CD4-positive, alpha-beta memory T cell (primary cell): ENCODE results near the gene TMEM135. TPM values are rescaled to one million over a fixed set of nuclear protein-coding genes. Genes with fewer than 3 reads are reported as not detected.
A peak's percentile ranks its signal among the peaks of the same experiment; 100 is the strongest.

ENCODE experiments used
- CTCF ChIA-PET: fragments of 350-600 bp; sonication (Branson Sonifier 250); formaldehyde crosslinking; loops from one replicate; lab custom pipeline; 2021; ENCODE audit warnings: inconsistent platforms; ENCODE audit not compliant: partially characterized antibody; lab: Charles Lee
- POLR2A ChIA-PET: fragments of 350-600 bp; sonication (Branson Sonifier 250); formaldehyde crosslinking; loops from one replicate; lab custom pipeline; 2021; ENCODE audit not compliant: partially characterized antibody; lab: Charles Lee
- DNase-seq, 5 donors: peaks; one replicate each; pipeline versions ENCODE4 v3.0.0 to v3.0.0-alpha.2; 2020 to 2022; ENCODE audit warnings: mixed read lengths in 1 of 5
- H3K27ac ChIP-seq: one replicate; pipeline ENCODE4 v1.7.0; 2013; ENCODE audit warnings: low read depth, low read length
- H3K27me3 ChIP-seq: 2 replicates; pipeline ENCODE4 v1.7.0; 2013; ENCODE audit warnings: mild to moderate bottlenecking, low read length, moderate library complexity; ENCODE audit not compliant: insufficient read depth
- H3K36me3 ChIP-seq: 2 replicates; pipeline ENCODE4 v1.7.0; 2013; ENCODE audit warnings: mild to moderate bottlenecking, low read length, moderate library complexity; ENCODE audit not compliant: insufficient read depth
- H3K4me1 ChIP-seq: 2 replicates; pipeline ENCODE4 v1.7.0; 2013; ENCODE audit warnings: mild to moderate bottlenecking, low read length, moderate library complexity; ENCODE audit not compliant: insufficient read depth
- H3K4me3 ChIP-seq, 2 donors: one replicate each; pipeline ENCODE4 v1.7.0; 2013; ENCODE audit warnings: low read length in 2 of 2, mild to moderate bottlenecking in 1 of 2
- H3K9me3 ChIP-seq, 2 donors: one replicate each; pipeline ENCODE4 v1.7.0; 2013; ENCODE audit warnings: low read length in 2 of 2, control low read depth in 1 of 2; ENCODE audit not compliant: control insufficient read depth in 1 of 2
- H3K27ac Mint-ChIP-seq, 7 donors: one replicate each; pipeline ENCODE4 v1.8.0; 2020 to 2021; ENCODE audit warnings: mixed read lengths in 7 of 7, mild to moderate bottlenecking in 6 of 7, inconsistent platforms in 3 of 7, moderate library complexity in 3 of 7
- H3K27me3 Mint-ChIP-seq, 2 donors: one replicate each; pipeline ENCODE4 v1.8.0; 2020 to 2021; ENCODE audit warnings: mixed read lengths in 2 of 2
- H3K36me3 Mint-ChIP-seq, 2 donors: one replicate each; pipeline ENCODE4 v1.8.0; 2020 to 2021; ENCODE audit warnings: mixed read lengths in 2 of 2, inconsistent platforms in 1 of 2, mild to moderate bottlenecking in 1 of 2
- H3K4me1 Mint-ChIP-seq, 4 donors: one replicate each; pipeline ENCODE4 v1.8.0; 2020 to 2021; ENCODE audit warnings: mixed read lengths in 4 of 4, mild to moderate bottlenecking in 1 of 4
- H3K4me3 Mint-ChIP-seq, 8 donors: one replicate each; pipeline ENCODE4 v1.8.0; 2020 to 2021; ENCODE audit warnings: mixed read lengths in 8 of 8, mild to moderate bottlenecking in 7 of 8, moderate library complexity in 6 of 8, inconsistent platforms in 3 of 8
- H3K9me3 Mint-ChIP-seq, 8 donors: one replicate each; pipeline ENCODE4 v1.8.0; 2020 to 2021; ENCODE audit warnings: mixed read lengths in 8 of 8, mild to moderate bottlenecking in 5 of 8, inconsistent platforms in 3 of 8, moderate library complexity in 1 of 8
- intact Hi-C: fragments of 100-400 bp; cut with micrococcal nuclease; formaldehyde crosslinking; loops from one replicate; pipeline ENCODE4 v1.15.1; 2023
- polyA plus RNA-seq, 2 donors: library from polyadenylated mRNA; unstranded; fragments of 300-500 nt; fragmentation: Illumina TruSeq; gene quantifications; one replicate each; pipeline ENCODE4 v1.2.3, GENCODE V29; 2021
- total RNA-seq, 2 experiments: library from RNA; stranded (reverse); gene quantifications; one replicate each; pipeline ENCODE4 v1.2.3, GENCODE V29; 2021

The TMEM135 gene
- total and polyA plus RNA-seq, 4 experiments from 2014 or later = 6.6 to 12.4 (median 10.2) TPM

GRCh38 chr11:87331273-87331672 lies 293.5 kb downstream of the TMEM135 start:
- H3K9me3 ChIP-seq = no peaks in the 10 kb centered on the region
- intact Hi-C loops = no loop called here
- no peak overlapping the region for H3K27ac ChIP-seq
- peak overlapping the region in 1 of 7 donors; percentile 9 for H3K27ac Mint-ChIP-seq
- no peaks in the 10 kb centered on the region for H3K4me1 ChIP-seq
- peaks cover 14 to 26% of the 10 kb centered on the region in 2 donors for H3K36me3 Mint-ChIP-seq
- ChIA-PET POLR2A (no interaction called here), CTCF (interaction anchor here (1.3 kb wide), 1 partner anchor 22 kb away, joined by 3 read pairs; no protein-coding TSS in a partner anchor)
- peaks cover 0 to 17% (median 5%) of the 10 kb centered on the region in 8 donors for H3K9me3 Mint-ChIP-seq
- H3K4me3 Mint-ChIP-seq = no peak overlapping the region
- no peaks in the 10 kb centered on the region for H3K36me3 ChIP-seq
- no peaks in the 10 kb centered on the region for H3K27me3 ChIP-seq
- H3K27me3 Mint-ChIP-seq = no peaks in the 10 kb centered on the region
- H3K4me3 ChIP-seq = no peak overlapping the region
- DNase-seq = no peak
- peaks cover 0 to 1% (median 0%) of the 10 kb centered on the region in 4 donors for H3K4me1 Mint-ChIP-seq

- Mint-ChIP-seq H3K36me3 (no peaks in the 10 kb centered on the region), H3K9me3 (peaks cover 0 to 45% (median 23%) of the 10 kb centered on the region in 8 donors), H3K27me3 (no peaks in the 10 kb centered on the region), H3K4me1 (peaks cover 0 to 1% (median 0%) of the 10 kb centered on the region in 4 donors), H3K4me3 (no peak overlapping the region), H3K27ac (no peak overlapping the region)
- H3K27ac ChIP-seq = no peak overlapping the region
- POLR2A ChIA-PET = no interaction called here
- DNase-seq = no peak
- intact Hi-C loops = no loop called here
- CTCF ChIA-PET = interaction anchor here (1.0 to 2.3 kb wide), 2 partner anchors 9 to 14 kb away, joined by 3 to 6 read pairs; no protein-coding TSS in a partner anchor
- H3K4me1 ChIP-seq = no peaks in the 10 kb centered on the region
- no peaks in the 10 kb centered on the region for H3K27me3 ChIP-seq
- H3K4me3 ChIP-seq = no peak overlapping the region
- peaks cover 0 to 6% of the 10 kb centered on the region in 2 donors for H3K9me3 ChIP-seq
- H3K36me3 ChIP-seq = no peaks in the 10 kb centered on the region
These were observed 300.4 kb downstream of the TMEM135 start for GRCh38 chr11:87338046-87338639.

DNA sequence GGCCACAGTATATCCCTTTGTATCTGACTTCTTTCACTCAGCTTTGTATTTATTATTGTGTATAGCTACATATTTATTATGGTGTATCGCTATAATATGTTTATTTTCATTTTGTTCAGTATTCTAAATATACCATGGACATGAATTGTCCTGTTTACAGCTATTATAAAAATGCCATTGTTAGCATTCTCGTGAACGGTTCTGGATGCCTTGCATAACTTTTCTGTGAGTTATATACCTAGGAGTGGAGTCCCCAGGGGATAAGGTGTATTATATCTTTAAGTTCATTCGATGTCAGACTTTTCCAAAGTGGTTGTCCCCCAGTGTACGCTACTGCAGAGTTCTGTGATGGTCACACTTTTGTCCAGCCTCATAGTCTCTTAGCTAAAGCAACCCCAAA lies 301.7 kb downstream of the TMEM135 start:
- Mint-ChIP-seq H3K27ac (no peak overlapping the region), H3K27me3 (no peaks in the 10 kb centered on the region), H3K36me3 (no peaks in the 10 kb centered on the region), H3K9me3 (peaks cover 0 to 43% (median 23%) of the 10 kb centered on the region in 8 donors), H3K4me1 (no peaks in the 10 kb centered on the region), H3K4me3 (no peak overlapping the region)
- ChIA-PET CTCF (interaction anchor here (0.7 to 2.3 kb wide), 3 partner anchors 11 to 14 kb away, joined by 3 to 6 read pairs (median 3); no protein-coding TSS in a partner anchor), POLR2A (no interaction called here)
- no peak for DNase-seq
- Histone ChIP-seq H3K27me3 (no peaks in the 10 kb centered on the region), H3K4me3 (no peak overlapping the region), H3K9me3 (peaks cover 0 to 6% of the 10 kb centered on the region in 2 donors), H3K27ac (no peak overlapping the region), H3K4me1 (no peaks in the 10 kb centered on the region), H3K36me3 (no peaks in the 10 kb centered on the region)
- intact Hi-C loops = no loop called here

- Histone ChIP-seq H3K4me1 (no peaks in the 10 kb centered on the region), H3K36me3 (no peaks in the 10 kb centered on the region), H3K9me3 (no peaks in the 10 kb centered on the region), H3K27me3 (no peaks in the 10 kb centered on the region), H3K27ac (no peak overlapping the region), H3K4me3 (no peak overlapping the region)
- no peak for DNase-seq
- Mint-ChIP-seq H3K4me1 (peaks cover under 1 to 2% (median 1%) of the 10 kb centered on the region in 4 donors), H3K36me3 (no peaks in the 10 kb centered on the region), H3K9me3 (no peaks in the 10 kb centered on the region), H3K27me3 (peaks cover 3% of the 10 kb centered on the region in 2 donors), H3K27ac (no peak overlapping the region), H3K4me3 (no peak overlapping the region)
- intact Hi-C loops = no loop called here
- ChIA-PET CTCF (no interaction called here), POLR2A (no interaction called here)
These were observed 309.7 kb downstream of the TMEM135 start for GRCh38 chr11:87347441-87347840.

DNA sequence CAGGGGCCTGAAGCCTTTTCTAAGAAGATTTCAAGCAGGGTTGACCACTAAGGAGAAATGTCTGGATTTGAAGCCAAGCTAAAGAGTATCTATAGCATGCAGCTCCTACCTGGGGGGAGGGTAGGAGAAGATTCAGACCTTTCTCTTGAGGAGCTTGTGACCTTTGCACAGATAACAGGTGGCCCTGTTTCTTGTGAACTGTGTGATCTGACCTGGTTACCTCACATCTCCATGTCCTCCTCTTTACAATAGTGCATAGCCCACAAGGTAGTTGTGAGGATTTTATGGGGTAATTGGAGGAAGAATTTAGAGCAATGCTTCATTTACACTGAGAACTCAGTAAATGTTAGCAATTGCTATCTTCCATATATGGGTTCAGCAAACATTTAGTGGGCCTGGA lies 310.1 kb downstream of the TMEM135 start:
- H3K4me1 Mint-ChIP-seq = peaks cover 4 to 6% (median 5%) of the 10 kb centered on the region in 4 donors
- H3K27me3 ChIP-seq = no peaks in the 10 kb centered on the region
- no peak overlapping the region for H3K4me3 ChIP-seq
- no peaks in the 10 kb centered on the region for H3K36me3 Mint-ChIP-seq
- H3K4me1 ChIP-seq = peaks cover 4% of the 10 kb centered on the region
- intact Hi-C loops = no loop called here
- H3K9me3 ChIP-seq = no peaks in the 10 kb centered on the region
- ChIA-PET CTCF (no interaction called here), POLR2A (no interaction called here)
- no peak overlapping the region for H3K27ac ChIP-seq
- H3K36me3 ChIP-seq = no peaks in the 10 kb centered on the region
- H3K4me3 Mint-ChIP-seq = no peak overlapping the region
- H3K27ac Mint-ChIP-seq = no peak overlapping the region
- DNase-seq = no peak
- H3K27me3 Mint-ChIP-seq = peaks cover 4 to 6% of the 10 kb centered on the region in 2 donors
- no peaks in the 10 kb centered on the region for H3K9me3 Mint-ChIP-seq

DNA sequence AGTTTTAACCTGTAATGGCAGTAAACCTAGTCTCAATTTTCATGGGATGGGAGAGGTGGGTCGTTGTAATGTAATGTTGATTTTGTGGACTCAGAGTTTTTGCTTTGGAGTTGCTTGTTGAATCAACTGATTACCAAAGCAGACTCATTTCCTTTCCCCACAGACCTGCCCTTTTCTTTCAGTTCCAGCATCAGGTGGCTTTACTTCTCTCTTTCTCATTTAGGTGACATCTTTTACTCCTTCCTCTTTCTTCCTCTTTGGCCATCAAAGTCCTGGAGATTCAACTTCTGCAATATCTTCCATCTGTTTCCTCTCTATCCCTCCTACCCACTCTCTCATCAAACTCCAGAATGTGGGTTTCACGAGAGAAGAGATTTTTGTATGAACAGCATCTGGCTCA lies 313.9 kb downstream of the TMEM135 start:
- Histone ChIP-seq H3K27me3 (no peaks in the 10 kb centered on the region), H3K9me3 (no peaks in the 10 kb centered on the region), H3K36me3 (no peaks in the 10 kb centered on the region), H3K4me3 (no peak overlapping the region), H3K4me1 (peaks cover 9% of the 10 kb centered on the region), H3K27ac (no peak overlapping the region)
- intact Hi-C loops = loop anchor here (1.0 kb wide), 1 partner anchor 70 kb away; no protein-coding TSS in a partner anchor
- Mint-ChIP-seq H3K36me3 (no peaks in the 10 kb centered on the region), H3K4me1 (peaks cover 7 to 14% (median 11%) of the 10 kb centered on the region in 4 donors), H3K27ac (no peak overlapping the region), H3K9me3 (no peaks in the 10 kb centered on the region), H3K27me3 (peaks cover 4 to 6% of the 10 kb centered on the region in 2 donors), H3K4me3 (no peak overlapping the region)
- POLR2A ChIA-PET = no interaction called here
- CTCF ChIA-PET = interaction anchor here (0.6 to 6.0 kb wide), 7 partner anchors 9 to 1716 kb away, joined by 3 to 85 read pairs (median 5); no protein-coding TSS in a partner anchor
- DNase-seq = no peak

DNA sequence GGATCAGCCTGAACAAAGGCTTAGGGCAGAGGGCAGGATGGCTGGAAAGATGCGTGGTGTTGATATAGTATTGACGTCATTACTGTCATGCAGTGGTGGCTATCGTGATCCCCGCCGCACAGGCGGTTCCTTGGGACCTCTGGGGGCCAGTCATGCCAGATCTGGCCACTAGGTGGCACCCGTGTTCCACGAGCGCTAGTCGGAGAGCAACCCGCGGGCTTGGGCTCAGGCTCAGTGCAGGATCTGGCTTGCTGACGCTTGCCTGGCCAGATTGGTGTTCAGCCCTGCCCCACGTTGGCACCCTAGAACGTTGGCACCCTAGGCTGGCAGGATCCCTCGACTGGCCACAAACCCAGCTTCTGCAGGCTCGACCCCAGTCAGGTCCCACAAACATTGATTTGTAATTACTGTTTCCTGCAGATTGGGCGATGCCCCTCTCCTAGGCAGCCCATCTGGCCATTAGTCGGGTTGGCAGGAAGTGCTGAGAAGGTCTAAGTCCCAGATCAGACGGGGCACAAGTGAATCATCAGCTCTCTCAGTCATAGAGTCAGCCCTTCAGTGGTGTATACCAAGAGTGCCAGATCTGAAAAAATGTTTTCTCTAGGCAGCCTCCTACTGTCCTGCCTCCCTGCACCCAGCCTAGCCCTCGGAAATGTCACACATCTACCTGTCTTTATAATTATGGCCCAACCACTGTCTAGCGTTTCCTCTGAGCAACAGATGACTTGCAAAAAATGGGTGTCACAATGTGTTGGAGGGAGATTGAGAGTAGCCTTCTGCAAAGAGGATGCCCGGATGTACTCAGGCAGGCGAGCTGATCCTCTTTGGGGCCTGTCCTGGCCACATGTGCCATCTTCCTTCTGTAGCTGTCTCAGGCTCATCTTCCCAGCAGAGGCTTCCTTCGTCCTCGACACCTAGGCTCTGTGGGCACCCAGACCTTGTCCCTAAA lies 315.3 kb downstream of the TMEM135 start:
- peaks cover 7 to 14% (median 11%) of the 10 kb centered on the region in 4 donors for H3K4me1 Mint-ChIP-seq
- peak; percentile 51 to 71 (median 67) for DNase-seq
- peak overlapping the region in 2 of 8 donors; percentile 23 to 24 for H3K4me3 Mint-ChIP-seq
- ChIA-PET CTCF (interaction anchor here (0.6 to 6.0 kb wide), 18 partner anchors 10 to 1199 kb away, joined by 3 to 85 read pairs (median 4); no protein-coding TSS in a partner anchor), POLR2A (no interaction called here)
- peak overlapping the region in 1 of 7 donors; percentile 19 for H3K27ac Mint-ChIP-seq
- no peaks in the 10 kb centered on the region for H3K36me3 Mint-ChIP-seq
- intact Hi-C loops = loop anchor here (1.0 kb wide), 2 partner anchors 68 to 414 kb away; no protein-coding TSS in a partner anchor
- H3K27me3 Mint-ChIP-seq = peaks cover 4 to 6% of the 10 kb centered on the region in 2 donors
- Histone ChIP-seq H3K36me3 (no peaks in the 10 kb centered on the region), H3K27ac (no peak overlapping the region), H3K9me3 (no peaks in the 10 kb centered on the region), H3K4me1 (peaks cover 9% of the 10 kb centered on the region), H3K27me3 (no peaks in the 10 kb centered on the region), H3K4me3 (no peak overlapping the region)
- no peaks in the 10 kb centered on the region for H3K9me3 Mint-ChIP-seq
